T-helper 2 cell treated with Interferon-gamma antibody and Interleukin-4, amounts not matched to agents 100 ng/mL and 5 ng/mL, for 36 hours (primary cell): ENCODE measurements around the gene SLC27A5. TPM values are rescaled to one million over a fixed set of nuclear protein-coding genes. Genes with fewer than 3 reads are reported as not detected.
"Not testable (repeated sequence)": the region's sequence is repeated elsewhere in the genome, so short reads cannot be mapped to it uniquely, and the experiment has no call there.

ENCODE experiments used
- intact Hi-C: fragments of 100-400 bp; cut with micrococcal nuclease; formaldehyde crosslinking; loops from one replicate; pipeline ENCODE4 v1.15.1; 2023
- total RNA-seq: library from RNA; stranded (reverse); gene quantifications from 2 replicates; pipeline ENCODE4 v1.2.3, GENCODE V29; 2022

Gene SLC27A5
- total RNA-seq, 1 donor from 2014 or later, result 13.8 TPM

DNA sequence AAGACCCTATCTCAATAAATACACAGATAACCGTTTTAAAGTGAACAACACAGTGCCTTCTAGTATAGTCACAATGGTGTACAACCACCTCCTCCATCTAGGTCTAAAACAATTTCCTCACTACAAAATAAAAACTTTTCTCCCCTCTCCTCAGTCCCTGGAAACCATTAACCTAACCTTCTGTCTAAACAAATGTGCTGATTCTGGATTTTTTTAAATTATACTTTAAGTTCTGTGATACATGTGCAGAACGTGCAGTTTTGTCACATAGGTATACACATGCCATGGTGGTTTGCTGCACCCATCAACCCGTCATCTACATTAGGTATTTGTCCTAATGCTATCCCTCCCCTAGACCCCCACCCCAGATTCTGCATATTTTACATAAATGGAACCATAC is 17.6 kb upstream of the SLC27A5 start:
- intact Hi-C loops, result no loop called here

DNA sequence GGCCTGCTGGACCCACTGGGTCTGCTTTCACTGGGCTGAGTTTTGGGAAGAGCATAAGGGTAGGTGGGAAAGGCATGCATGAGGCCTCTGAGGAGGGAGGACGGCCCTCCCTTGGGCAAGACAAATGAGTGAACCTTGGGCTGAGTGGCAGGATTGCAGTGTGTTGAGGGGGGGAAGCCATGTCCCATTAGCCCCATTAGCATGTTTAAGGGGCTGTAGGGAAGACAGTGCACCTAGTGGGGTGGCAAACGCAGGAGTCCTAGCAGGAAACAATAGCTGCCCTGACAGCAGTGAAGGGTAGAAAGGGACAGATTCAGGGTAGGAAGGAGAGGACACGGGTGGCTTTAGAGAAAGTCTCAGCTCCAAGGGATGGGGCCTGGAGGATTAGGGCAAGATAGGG is 10.9 kb upstream of the SLC27A5 start:
- intact Hi-C loops, result no loop called here

DNA sequence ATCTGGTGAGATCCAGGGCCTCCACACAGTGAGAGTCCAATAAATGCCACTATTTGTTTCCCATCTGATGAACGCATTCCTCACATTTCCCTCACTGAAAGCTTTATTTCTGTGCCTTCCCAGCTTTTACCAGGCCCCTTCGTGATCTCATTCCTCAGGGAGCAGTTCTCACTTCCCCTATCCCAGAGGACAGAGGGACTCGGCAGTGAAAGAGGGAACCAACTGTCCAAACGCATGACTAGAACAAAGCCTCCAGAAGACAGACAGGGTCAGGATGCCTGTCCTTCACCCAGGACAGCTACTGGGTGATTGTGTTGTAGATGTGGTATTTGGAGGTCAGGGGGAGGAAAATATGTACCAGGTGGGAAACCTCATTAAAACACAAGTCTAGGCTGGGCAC is 9.9 kb upstream of the SLC27A5 start:
- intact Hi-C loops, result no loop called here

DNA sequence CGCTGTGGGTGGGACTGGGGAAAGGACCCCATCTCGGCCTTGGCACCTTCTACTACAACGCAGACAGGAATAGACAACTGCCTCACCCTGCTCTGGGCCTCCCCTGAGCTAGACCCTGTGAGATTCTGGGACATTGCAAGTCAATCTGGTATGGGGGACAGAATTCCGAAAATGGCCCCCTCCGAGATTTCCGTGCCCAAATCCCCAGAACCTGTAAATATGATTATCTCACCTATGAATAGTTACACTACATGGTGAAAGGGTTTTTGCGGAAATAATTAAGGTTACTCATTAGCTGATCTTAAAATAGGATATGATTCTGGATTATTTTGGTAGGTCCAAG is 8.4 kb upstream of the SLC27A5 start:
- intact Hi-C loops, result loop anchor here (1.0 kb wide), 1 partner anchor 61 kb away; no protein-coding TSS in a partner anchor

DNA sequence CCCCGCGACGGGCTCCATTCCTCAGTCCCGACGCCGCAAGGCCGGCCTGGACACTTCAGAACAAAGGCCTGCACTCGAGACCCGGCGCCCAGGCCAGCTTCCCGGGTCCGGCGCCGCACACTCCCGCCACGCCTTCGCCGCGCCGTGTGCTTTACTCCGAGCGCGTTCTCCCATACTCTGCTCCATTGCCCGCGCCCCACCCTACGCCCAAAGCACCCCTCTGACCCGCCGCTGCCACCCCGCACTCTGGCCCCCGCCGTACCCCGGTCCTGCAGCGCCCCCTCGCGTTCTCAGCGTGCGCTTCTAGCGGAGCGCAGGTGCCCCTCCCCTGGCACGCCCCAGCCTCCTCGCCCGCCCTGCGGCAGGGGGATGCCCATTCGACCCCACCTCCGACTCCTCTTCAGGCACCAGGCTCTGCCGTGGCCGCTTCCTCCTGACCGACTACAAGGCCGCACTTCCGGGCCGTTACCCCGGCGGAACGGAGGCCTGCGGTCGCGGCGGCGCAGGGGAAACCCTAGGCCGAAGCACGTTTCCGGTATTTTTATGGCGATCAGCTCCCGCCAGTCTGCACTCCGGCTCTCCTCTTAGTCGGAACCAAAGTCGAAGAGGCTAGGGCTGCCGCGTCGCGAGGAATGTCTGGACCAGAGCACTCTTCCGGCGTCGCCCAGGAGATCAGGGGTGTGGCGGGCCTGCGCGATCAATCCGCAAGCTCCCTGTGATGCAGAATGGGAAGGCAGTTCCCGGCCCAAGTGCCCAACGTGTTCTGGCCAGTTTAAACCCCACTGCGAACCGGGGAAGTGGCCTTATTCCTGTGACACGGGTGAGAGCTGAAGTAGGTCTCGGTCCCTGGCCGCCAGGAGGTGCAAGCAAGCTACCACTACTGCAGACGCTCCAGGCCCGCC is 7.8 kb upstream of the SLC27A5 start, which contains the start of gene ZBTB45:
Gene ZBTB45 (minus strand): TSS at position 456 of the 902 bp plus-strand sequence. CDS start 2,137 bp downstream, outside the sequence.
- intact Hi-C loops, result loop anchor here (1.0 to 5.0 kb wide), 9 partner anchors 20 to 112 kb away; partner anchors contain the start of genes CHMP2A, MZF1, TRIM28 and ZNF324B

DNA sequence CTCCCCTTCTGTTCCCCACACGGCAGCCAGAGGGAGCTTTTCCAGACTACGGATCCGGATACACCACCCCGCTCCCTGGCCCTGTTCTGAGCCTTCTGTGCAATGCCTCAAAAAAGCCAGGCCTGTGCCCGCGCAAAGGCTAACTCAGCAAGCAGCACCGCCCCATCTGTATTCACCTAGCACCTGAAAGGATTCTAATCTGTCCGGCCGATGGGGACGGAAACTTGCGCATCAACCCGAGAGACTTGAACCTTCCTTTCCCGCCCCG is 7.2 kb upstream of the SLC27A5 start:
- intact Hi-C loops, result loop anchor here (1.0 to 5.0 kb wide), 8 partner anchors 20 to 112 kb away; partner anchors contain the start of genes CHMP2A, MZF1, TRIM28 and ZNF324B

DNA sequence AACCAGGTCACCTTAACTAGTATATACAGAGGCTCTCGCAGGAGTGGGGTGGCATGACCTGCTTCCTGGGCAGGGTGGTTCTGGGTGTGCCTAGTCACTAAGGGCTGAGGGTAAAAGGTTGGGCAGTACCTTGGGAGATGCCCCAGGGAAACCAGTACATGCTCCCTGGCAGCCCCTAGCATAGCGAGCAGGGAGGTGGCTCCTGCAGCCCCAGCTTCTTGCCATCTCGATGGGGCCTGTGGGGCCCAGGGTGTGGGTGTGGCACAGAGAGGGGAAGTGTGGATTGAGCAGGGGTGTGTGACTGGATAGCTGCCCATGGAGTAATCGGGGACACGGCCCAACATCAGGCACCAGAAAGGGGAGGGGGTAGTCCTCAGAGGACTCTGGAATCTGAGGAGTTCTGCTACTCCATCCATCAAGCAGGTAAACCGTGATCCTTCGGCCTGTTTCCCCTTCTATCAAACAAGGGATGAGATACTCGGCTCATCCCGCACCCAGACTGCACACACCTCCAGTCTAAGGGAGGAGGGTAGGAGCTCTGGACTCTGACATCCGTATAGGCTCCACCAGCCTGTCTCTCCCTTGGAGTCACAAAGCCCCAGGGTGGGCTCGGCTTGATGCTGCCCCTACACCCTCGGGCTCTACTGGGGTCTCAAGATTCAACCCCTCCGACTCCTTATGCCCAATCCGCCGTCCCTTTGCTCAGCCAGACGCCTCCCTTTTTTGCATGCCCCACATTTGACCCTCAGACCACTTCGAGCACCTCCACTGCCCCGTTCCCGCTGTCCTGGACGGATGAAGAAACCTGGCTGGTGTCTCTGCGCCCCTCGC is 6.7 kb upstream of the SLC27A5 start:
- intact Hi-C loops, result loop anchor here (1.0 to 5.0 kb wide), 8 partner anchors 19 to 111 kb away; partner anchors contain the start of genes CHMP2A, MZF1, TRIM28 and ZNF324B

DNA sequence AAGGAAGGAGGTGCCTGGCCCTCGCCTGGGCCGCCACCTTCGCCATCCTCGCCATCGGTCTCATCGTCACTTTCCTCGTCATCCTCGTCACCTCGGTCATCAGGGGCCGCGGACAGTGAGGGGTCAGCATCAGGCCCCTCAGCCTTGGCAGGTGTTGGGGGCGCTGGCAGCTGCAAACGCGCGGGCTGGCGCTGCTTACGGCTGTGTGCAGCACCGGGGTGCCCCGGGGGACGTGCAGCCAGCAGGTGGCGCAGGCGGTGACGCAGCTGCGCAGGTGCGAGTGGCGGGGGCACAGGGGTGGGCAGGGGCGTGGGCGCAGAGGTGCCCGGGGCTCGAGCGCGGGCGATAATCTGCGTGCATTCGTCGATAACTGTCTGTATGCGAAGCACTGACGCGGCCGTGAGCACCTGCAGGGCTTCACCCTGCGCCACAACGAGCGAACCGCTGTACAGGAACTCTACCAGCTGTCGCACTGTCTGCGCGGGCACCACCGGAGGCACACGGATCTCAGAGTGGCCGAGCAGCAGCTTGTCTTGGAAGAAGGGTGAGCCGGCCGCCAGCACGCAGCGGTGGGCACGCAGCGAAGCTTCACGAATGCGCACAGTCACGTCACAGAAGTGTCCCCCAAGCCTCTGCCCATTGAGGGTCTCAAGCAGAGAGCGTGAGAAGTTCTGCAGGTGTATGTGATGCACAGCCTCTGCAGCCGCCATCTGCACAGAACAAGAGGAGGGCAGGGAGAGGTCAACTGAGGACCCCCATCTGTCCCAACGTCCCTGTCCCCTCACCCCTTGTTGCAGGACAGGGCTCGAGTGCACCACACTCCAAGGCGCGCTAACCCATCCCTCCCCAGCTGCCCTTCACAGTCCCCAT is 5.4 kb upstream of the SLC27A5 start:
- intact Hi-C loops, result loop anchor here (5.0 kb wide), 1 partner anchor 110 kb away; the partner anchor contains the start of gene ZNF584

DNA sequence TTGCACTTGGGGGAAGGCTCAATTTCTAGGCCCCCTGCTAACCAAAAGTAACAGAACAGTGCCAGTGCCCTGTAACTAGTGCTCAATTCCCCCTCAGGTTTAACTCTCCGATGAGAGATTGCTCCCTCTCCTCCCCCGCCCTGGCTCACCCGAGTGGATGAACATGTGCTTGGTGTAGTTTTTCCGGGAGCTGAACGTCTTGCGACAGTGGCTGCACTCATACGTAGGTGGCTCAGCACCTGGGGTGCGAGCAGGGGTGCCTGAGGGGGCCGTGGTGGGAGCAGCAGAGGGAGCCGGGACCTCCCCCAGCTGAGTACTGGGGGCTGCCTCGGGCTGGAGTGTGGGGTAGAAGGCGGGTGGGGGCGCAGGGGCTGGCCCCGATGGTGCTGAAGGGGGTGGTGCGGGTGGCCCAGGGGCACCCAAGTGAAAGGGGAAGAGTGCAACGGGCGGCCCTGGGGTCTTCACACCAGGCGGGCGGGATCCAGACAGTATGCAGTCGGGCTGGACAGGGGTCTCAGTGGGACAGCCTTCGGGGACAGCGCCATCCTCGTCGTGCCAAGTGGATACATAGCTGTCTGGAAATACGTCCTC is 4.5 kb upstream of the SLC27A5 start:
- intact Hi-C loops, result loop anchor here (5.0 kb wide), 1 partner anchor 109 kb away; the partner anchor contains the start of gene ZNF584

DNA sequence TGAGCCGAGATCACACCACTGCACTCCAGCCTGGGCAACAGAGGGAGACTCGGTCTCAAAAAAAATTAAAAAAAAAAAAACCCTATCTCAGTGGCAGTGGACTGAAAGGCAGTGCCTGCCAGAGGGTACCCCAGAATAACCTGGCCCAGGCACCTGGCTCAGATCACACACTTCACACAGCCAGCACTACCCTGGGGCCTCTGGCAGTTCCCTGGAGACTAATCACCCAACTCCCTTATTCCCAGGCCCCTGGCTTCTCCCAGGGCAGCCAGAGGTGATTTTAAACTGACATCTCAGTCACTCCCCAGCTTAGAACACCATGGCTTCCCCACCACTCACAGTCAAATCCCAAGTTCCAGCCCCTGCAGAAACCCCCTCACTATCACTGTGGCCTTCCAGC is 3.5 kb upstream of the SLC27A5 start:
- intact Hi-C loops, result loop anchor here (2.0 to 5.0 kb wide), 2 partner anchors 16 to 108 kb away; partner anchors contain the start of gene ZNF584

DNA sequence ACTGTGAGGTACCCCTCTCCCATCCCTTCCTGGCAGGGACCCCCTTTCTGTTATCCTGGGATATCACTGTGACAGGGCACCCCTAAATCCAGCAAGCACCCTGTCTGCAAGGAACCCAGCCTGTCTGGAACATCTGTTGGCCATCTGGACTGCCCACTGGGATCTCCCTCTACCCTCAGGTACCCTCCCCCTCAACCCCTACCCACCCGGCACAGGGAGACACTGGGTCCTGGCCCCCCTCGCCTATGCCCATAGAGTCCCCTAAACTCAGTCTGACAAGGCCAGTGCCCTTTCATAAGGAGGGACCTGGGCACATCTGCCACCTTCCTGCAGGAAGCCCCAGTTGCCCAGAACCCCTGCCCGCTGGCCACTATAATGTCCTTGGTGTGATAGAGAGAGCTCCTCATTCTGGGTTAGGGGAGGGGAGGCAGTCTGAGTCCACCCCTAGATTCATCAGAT is 2.8 kb upstream of the SLC27A5 start:
- intact Hi-C loops, result loop anchor here (1.0 to 5.0 kb wide), 5 partner anchors 16 to 133 kb away; partner anchors contain the start of genes TRIM28, ZNF584 and ZNF837

DNA sequence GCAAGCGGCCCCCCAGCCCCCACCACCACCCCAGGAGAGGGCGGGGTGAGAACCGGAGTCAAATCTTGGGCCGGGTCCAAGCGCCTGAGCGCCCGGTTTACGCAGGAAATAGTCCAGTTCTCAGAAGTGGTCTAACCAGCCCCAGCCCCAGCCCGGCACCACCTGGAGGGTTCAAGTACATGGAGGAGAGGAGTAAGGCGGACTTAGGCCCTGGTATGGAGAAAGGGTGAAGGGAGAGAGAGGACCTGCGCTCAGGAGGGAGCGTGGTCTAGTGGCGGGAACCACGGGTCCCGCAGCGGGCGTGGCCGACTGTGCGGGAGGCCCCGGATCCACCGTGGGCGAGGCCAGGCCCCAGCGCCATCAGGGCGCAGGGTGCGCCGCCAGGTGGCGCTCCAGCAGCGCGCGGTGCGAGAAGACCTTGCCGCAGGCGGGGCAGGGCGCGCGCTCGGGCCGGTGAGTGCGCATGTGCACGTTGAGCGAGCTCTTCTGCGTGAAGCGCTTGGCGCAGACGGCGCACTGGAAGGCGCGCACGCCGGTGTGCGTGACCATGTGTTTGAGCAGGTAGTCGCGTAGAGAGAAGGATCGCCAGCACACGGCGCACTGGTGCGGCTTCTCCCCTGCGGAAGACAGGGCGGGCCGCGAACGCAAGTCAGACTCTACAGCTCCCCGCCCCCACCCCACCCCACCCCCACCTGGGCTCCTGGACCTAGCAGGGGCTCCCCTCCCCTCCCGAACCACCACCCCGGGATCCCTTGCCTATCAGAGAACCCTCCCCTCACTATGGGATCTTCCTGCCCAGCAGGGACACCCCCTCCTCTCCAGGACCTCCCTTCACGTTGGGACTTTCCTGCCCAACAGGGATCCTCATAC is 2.1 kb upstream of the SLC27A5 start:
- intact Hi-C loops, result loop anchor here (1.0 to 2.0 kb wide), 4 partner anchors 15 to 133 kb away; partner anchors contain the start of genes TRIM28 and ZNF837

DNA sequence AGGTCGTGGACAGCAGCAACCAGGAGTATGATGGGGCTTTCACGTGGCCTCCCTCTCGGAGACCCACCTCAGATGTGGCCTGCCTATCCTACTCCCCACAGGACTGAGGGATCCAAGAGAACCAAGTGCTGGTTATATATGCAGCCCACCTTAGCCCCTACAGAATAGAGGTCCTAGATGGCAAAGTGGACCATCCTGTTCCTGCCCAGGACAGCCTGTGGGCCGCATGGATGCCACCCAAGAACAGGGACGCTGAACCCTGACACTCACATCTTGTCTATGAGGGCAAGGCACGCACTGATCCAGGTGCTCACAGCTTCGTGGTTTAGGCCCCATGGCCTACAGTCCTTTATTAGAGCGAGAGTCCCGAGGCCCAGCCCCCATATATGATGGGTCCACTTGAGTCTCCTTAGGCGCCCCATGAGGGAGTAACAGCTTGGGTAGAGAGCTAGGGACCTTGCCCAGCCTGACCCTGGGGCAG is 1.5 kb upstream of the SLC27A5 start:
- intact Hi-C loops, result no loop called here

DNA sequence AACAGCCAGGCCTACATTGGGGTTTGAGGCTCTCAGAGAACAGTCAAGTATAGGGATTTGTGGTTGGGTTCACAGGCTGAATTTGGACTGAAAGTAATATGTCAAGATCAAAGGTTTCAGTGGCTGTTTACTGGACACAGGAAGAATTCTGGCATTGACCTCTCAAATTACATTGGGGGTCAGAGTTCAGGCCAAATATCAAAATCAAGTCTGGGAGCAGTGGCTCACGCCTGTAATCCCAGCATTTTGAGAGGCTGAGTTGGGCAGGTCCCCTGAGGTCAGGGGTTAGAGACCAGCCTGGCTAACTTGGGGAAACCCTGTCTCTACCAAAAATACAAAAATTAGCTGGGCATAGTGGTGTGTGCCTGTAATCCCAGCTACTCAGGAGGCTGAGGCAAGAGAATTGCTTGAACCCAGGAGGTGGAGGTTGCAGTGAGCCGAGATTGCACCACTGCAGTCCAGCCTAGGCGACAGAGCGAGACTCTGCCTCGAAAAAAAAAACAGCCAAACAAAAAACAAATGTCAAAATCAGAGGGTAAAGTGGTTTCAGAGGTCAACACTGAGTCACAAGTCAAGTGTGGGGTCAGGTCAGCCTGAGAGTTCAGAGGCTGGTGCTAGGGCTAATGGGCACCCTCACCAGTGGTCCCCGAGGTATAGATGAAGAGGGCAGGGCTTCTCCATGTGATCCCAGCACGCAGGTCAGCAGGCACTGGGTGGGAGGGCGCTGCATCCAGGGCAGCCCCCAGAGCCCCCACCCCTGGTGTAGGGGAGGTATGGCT is 1.5 kb downstream of the SLC27A5 start:
- intact Hi-C loops, result no loop called here

DNA sequence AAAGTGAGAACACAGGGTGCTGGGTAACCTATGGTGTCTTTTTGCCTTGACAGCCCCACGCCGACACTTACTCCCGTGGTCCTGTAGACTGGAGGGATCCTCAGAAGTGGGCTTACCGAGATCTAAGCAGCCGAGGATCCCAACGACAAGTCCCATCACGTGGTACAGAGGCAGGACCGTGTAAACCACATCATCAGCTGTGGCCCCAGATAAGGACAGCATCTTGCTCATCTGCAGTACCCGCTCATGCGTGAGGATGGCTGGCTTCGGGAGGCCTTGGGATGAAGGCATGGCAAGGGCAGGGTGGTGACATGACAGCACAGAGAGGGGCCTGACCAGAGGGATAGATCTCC is 2.1 kb downstream of the SLC27A5 start:
- intact Hi-C loops, result no loop called here

DNA sequence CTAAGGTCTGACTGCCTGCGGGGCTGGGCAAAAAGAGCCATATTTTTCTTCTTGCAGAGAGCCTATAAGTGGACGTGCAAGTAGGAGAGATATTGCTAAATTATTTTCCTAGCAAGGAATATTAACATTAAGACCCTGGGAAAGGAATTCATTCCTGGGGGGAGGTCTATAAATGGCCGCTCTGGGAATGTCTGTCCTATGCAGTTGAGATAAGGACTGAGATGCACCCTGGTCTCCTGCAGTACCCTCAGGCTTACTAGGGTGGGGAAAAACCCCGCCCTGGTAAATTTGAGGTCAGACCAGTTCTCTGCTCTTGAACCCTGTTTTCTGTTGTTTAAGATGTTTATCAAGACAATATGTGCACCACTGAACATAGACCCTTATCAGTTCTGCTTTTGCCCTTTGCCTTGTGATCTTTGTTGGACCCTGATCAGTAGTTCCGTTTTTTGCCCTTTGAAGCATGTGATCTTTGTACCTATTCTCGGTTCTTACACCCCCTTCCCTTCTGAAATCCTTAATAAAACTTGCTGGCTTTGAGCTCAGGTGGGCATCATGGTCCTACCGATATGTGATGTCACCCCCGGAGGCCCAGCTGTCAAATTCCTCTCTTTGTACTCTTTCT is 4.1 kb downstream of the SLC27A5 start:
- intact Hi-C loops, result not testable (repeated sequence)

DNA sequence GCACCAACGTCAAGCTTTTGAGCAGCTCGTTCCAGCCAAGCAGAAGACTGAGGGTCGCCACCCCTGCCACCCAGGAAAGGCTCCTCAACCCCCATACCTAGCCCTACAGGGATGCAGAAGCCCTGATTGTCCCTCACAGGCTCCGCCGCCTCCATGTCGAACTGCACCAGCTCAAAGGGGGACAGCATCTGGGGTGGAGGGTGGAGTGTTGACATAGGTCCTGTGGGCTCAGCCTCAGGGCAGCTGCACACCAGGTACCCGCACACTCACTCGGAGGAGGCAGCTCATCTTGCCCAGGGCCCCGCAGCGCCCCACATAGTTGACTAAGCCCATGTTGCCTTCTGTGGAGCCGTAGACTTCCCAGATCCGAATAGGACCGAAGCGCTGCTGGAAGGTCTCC is 11.6 kb downstream of the SLC27A5 start:
- intact Hi-C loops, result no loop called here
